GM10847 (cell line): ENCODE data around the gene RILPL2.

Experiments used
- POLR2A ChIP-seq: IDR thresholded peaks from 2 replicates; pipeline ENCODE4 v1.6.1; 2011; ENCODE audit not compliant: insufficient read length; ENCODE audit errors: extremely low read depth

The RILPL2 gene

GRCh38 chr12:123410041-123410412, 26.5 kb downstream of the RILPL2 start:
- no peak for TF ChIP-seq POLR2A

GRCh38 chr12:123404581-123404980, 31.9 kb downstream of the RILPL2 start:
- no peak for TF ChIP-seq POLR2A

DNA sequence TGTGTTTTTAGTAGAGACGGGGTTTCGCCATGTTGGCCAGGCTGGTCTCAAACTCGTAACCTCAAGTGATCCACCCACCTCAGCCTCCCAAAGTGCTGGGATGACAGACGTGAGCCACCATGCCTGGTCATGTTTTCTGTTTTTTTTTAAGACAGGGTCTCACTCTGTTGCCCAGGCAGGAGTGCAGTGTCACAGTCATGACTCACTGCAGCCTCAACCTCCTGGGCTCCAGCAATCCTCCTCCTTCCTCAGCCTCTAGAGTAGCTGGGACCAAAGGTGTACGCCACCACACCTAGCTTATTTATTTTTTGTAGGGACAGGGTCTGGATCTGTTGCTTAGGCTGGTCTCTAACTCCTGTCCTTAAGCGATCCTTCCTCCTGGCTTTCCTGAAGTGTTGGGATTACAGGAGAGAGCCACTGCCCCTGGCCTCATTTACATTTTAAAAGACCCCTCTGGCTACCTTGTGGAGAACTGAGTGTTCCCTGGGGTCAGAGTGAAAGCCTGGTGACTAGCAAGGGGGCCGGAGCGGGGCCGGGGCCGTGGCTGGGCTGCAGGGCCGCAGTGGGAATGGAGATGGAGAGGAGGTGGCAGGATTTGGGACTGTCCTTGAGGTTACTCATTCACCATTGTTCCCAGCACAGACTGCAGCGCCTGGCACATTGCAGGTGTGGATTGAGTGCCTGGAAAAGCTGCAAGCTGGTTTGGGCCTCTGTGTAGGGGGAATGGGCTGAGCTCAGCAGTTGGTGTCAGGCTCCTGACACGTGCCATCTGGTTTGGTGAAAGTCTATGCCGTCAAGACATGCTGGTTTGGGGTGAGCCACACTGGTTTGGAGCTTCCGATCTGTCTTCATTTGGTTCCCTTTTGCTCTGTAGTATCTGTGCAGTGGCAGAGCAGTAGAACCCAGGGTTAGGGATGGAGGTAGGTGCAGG, 34.5 kb downstream of the RILPL2 start:
- TF ChIP-seq POLR2A, result no peak

DNA sequence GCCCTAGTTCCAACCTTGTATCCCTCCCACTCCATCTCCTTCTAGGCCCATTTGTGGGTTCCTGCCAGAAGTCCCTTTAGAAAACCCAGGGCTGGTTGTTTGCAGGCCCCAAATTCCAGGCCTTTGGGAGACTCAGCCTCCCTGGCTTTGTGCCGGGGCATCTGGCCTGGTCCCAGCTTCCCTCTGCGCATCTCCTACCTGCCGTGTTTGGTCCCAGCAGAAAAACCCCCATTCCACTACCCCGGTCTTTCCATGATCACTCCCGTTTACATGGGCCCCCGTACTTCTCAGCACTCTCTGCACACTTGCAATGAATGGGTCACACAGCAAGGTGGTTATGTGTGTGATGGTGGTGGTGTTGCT, 37.2 kb downstream of the RILPL2 start:
- TF ChIP-seq POLR2A, result no peak

DNA sequence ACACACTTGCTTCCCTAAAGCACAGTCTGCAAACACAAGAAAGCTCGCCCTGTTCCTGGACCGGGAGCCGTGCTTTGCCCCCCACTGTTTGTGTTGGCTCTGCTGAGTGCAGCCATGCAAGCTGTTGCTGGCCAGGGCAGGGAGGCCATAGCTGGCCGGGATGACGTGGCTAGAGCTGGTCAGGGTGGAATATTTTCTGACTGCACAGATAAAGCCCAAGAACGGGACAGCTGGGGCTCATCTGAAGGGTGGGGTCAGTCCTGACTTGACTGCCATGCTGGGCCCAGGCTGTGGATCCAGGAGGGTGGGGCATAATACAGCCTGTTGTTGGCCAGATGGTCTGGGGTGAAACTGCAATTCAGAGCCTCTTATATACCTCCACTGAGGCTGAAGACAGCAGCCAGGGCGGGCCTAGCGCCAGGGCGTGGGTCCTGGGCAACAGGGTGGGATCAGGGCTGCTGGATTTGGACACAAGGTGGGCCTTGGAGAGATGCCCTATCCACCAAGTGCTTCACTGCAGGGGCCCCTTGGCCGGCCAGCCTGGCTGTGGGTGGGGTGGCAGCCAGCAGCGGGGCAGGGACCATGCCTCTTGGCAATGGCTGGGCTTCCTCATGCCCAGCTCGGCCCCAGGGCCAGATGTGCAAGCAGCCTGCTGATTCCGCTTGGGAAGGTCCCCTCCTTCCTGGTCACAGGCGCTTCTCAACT, 37.8 kb downstream of the RILPL2 start:
- TF ChIP-seq POLR2A, result no peak

DNA sequence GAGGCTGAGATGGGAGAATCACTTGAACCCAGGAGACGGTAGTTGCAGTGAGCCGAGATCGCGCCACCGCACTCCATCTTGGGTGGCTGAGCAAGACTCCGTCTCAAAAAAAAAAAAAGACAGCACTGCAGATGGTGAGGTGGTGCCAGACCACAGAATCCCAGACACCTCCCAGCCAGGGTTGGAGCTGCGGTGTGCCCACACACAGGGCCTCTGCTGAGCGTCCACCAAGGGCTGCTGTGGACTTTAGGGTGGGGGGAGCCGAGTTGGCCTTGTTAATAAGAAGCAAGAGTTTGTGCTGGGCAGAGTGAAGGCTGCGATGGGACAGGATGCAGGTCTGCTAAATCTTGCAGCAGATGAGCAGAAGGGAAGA, 38.3 kb downstream of the RILPL2 start:
- TF ChIP-seq POLR2A, result no peak

DNA sequence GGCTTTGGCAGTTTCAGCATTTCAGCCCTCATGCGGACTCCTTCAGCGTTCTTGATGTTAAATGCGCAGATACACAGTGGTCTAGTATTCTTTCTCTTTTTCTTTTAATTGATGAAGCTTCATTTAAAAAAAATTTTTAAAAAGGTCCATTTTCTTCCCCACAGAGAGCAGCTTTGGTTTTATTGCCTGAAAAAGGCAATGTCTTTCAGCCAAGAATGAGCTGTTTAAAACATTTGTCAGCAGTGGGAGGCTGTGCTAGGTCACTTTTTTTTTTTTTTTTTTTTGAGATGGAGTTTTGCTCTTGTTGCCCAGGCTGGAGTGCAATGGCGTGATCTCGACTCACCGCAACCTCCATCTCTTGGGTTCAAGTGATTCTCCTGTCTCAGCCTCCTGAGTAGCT, 39.1 kb downstream of the RILPL2 start:
- TF ChIP-seq POLR2A, result no peak

- TF ChIP-seq POLR2A, result no peak
Measured at GRCh38 chr12:123396954-123397353, 39.5 kb downstream of the RILPL2 start.

DNA sequence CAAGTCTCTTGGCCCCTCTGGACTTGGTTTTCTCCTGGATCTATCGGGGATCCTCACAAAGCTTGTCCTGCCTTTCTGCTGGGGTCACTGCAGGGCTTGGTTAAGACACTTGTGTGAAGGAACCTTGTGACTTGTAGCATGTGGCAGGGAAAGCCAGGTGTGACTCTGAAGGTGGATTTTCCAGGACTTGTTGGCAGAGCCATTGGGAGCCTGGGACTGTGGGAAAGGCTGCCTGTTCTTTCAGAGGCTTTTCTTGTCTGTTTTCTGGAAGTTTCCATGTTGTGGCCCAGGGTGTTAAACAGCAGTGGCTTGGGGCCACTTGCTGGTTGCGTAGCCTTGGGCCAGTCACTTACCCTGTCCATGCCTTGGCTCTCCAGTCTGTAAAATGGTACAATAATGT, 39.9 kb downstream of the RILPL2 start:
- TF ChIP-seq POLR2A, result no peak

GRCh38 chr12:123395236-123395635, 41.2 kb downstream of the RILPL2 start:
- TF ChIP-seq POLR2A, result no peak

- no peak for TF ChIP-seq POLR2A
Measured at GRCh38 chr12:123393747-123394146, 42.7 kb downstream of the RILPL2 start.

DNA sequence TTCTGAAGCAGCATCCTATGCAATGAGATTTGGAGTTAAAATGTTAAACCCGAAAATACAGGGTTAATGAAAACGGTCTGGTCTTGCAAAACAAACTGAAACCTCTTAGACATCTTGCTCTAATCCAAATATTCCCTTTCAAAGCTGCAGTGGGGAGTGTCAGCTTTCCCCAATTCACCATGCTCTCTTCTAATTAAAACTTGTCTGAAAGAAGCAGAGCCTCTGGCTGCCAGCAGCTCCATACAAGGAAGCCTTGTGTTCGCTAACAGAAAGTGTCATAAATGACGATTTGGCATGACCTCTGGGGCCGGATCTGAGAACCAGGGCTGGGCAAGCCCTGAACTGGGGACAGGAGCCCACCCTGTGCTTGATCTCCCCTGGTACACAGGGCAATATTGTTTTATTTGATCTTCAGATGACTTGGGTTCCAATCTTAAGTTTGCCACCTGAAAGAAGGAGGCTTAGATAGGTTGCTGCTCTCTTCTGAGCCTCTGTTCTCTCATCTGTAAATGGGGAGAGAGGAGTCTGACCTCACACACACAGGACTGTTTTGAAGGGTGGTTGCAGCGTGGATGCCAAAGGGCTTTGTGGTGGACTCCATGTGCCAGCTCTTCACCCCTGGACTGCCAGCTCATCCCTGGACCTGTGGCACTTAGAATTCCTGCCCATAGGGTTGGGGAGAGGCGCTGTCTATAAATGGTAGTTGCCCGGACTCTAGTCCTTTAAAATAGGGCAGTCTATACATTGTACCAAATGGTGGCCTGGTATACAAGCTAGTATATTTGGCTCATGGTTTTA, 44.7 kb downstream of the RILPL2 start:
- no peak for TF ChIP-seq POLR2A

GRCh38 chr12:123390498-123391426, 45.7 kb downstream of the RILPL2 start:
- TF ChIP-seq POLR2A, result no peak

DNA sequence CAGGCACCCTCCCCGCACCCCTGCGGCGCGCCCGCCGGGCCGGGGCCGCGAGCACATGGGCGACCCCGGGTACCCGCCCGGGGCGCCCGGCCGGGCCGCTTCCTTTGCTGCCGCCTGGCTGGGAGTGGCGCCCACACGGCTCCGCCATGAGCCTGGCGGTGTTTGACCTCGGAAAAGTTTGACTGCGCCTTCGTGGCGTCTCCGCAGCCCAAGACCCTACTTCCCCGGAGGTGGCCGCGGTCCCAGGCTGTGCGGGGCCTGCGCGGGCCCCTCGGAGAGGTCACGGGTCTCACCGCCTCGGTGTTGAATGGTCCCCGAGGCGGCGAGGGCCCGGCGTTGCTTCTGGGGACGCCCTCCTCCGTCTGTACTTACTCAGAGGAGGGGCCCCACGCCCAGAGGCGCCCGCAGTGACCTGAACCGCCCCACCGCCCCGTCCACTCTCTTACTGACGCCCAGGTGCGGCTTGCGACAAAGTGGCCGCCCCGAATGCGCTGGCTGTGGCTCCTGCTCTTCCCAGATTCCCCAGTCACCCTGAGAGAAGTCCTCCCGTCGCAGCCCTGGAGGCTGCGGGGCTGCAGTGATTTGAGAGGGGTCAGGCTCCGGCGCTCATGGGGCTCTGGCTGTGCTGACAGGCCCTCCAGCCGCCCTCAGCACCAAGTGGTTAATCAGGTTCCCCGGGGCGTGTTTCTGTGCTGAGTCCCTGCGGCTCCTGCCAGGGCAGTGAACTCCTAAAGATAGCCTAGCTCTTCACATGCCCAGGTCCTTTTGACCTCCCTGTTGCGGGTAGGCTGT, 46.7 kb downstream of the RILPL2 start:
- no peak for TF ChIP-seq POLR2A
